ENCODE data around the gene IL17REL. TPM values are rescaled to one million over a fixed set of nuclear protein-coding genes. Genes with fewer than 3 reads are reported as not detected.

Gene IL17REL
- polyA plus RNA-seq, 3 donors, result not detected

DNA sequence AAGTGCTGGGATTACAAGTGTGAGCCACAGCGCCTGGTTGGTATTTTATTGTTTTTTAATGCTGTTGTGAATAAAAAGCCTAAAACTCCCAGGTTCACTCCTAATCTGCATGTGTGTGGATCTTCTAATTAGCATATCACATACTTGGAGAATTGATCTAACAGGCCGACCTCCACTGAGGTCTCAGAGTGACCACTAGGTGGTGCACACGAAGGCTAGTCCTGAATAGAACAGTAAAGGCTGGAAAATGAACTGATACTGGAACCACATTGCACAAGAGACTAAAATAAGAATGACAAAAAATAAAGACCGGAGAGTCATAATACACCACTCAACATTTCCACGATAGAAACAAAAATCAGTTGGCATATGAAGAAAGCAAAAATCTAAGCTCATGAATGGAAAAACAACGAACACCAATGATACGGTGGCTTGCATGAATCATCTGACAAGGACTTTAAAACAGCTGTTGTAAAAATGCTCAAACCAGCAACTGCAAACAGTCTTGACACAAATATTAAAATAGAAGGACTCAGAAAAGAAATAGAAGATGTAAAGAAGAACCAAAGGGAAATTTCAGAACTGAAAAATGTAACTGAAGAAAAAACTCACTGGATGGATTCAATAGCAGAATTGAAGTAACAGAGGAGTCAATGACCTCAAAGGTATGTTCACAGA, 32.8 kb downstream of the IL17REL start:
- H3K9me3 Mint-ChIP-seq, result peaks cover 11 to 37% (median 35%) of the 10 kb centered on the region in 7 donors
- H3K36me3 Mint-ChIP-seq, result peaks cover 4 to 6% of the 10 kb centered on the region in 2 donors
- H3K4me3 Mint-ChIP-seq, result peak overlapping the region in 1 of 2 donors; percentile 3
- Histone ChIP-seq H2AFZ (ENCODE audit: insufficient read depth, low read depth, low read length, poor library complexity, severe bottlenecking) (no peak overlapping the region), H3K36me3 (replicated peaks in 1 of 2; ENCODE audit: control insufficient read depth in 1 of 2, insufficient read depth in 2 of 2, low read length in 2 of 2) (no peaks in the 10 kb centered on the region), H3K4me1 (ENCODE audit: control insufficient read depth in 1 of 2, insufficient read depth in 2 of 2, low read length in 2 of 2) (no peaks in the 10 kb centered on the region), H3K79me2 (ENCODE audit: insufficient read depth, low read length) (no peaks in the 10 kb centered on the region), H3K9ac (ENCODE audit: insufficient read depth, low read length, poor library complexity, severe bottlenecking) (no peak overlapping the region), H3K9me3 (replicated peaks in 1 of 2; ENCODE audit: control insufficient read depth in 1 of 2, insufficient read depth in 1 of 2, low read length in 2 of 2) (peaks cover 5% of the 10 kb centered on the region in 2 donors), H4K20me1 (ENCODE audit: insufficient read depth, low read length) (no peaks in the 10 kb centered on the region), H3K4me3 (replicated peaks in 1 of 3; ENCODE audit: low read depth in 2 of 3, low read length in 3 of 3) (no peak overlapping the region), H3K27ac (ENCODE audit: low read depth in 1 of 2, low read length in 2 of 2) (no peak overlapping the region), H3K27me3 (ENCODE audit: control insufficient read depth in 2 of 2, insufficient read depth in 2 of 2, low read length in 2 of 2) (peaks cover 8 to 30% of the 10 kb centered on the region in 2 donors), H3K4me2 (replicated peaks; ENCODE audit: extremely low read depth, low read length, poor library complexity, severe bottlenecking) (no peak overlapping the region)
- intact Hi-C loops (cut with micrococcal nuclease), result no loop called here
- H3K27ac Mint-ChIP-seq, result peak overlapping the region in 2 of 7 donors; percentile 3 to 7
- H3K4me1 Mint-ChIP-seq, result peaks cover 9% of the 10 kb centered on the region
- WGBS (ENCODE audit: insufficient coverage), result no CpG with 5 or more reads among the region's 7 CpGs
- TF ChIP-seq, protein P1, sequence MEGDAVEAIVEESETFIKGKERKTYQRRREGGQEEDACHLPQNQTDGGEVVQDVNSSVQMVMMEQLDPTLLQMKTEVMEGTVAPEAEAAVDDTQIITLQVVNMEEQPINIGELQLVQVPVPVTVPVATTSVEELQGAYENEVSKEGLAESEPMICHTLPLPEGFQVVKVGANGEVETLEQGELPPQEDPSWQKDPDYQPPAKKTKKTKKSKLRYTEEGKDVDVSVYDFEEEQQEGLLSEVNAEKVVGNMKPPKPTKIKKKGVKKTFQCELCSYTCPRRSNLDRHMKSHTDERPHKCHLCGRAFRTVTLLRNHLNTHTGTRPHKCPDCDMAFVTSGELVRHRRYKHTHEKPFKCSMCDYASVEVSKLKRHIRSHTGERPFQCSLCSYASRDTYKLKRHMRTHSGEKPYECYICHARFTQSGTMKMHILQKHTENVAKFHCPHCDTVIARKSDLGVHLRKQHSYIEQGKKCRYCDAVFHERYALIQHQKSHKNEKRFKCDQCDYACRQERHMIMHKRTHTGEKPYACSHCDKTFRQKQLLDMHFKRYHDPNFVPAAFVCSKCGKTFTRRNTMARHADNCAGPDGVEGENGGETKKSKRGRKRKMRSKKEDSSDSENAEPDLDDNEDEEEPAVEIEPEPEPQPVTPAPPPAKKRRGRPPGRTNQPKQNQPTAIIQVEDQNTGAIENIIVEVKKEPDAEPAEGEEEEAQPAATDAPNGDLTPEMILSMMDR (IDR thresholded peaks at IDR 0.05), result peak; percentile 75
- DNase-seq, result peak; percentile 59 to 76 (median 72)
- H3K27me3 Mint-ChIP-seq (ENCODE audit: low read depth in 3 of 3), result peaks cover 25 to 32% (median 29%) of the 10 kb centered on the region in 3 donors

DNA sequence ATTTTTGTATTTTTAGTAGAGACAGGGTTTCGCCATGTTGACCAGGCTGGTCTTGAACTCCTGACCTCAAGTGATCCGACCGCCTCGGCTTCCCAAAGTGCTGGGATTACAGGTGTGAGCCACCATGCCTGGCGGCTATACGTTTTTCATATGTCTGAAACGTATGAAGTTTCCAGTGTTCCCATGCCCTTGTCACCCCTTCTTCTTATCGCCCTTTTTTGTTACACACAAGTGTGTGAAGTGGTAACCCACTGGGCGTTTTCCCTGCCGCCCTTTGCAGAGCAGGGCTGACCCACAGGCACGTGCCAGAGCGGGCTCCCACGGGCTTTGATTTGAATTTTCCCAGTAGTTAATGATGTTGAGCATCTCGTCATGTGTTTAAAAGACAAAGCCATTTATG, 35.0 kb downstream of the IL17REL start:
- TF ChIP-seq, protein P1 (IDR thresholded peaks at IDR 0.05), result no peak
- no peak overlapping the region for H3K4me3 ChIP-seq (replicated peaks in 1 of 3; ENCODE audit: low read depth in 2 of 3, low read length in 3 of 3)
- H3K27ac ChIP-seq (ENCODE audit: low read depth in 1 of 2, low read length in 2 of 2), result no peak overlapping the region
- peaks cover 0 to 10% of the 10 kb centered on the region in 2 donors for H3K27me3 ChIP-seq (ENCODE audit: control insufficient read depth in 2 of 2, insufficient read depth in 2 of 2, low read length in 2 of 2)
- Mint-ChIP-seq H3K4me1 (peaks cover 9% of the 10 kb centered on the region), H3K36me3 (peaks cover 0 to 6% of the 10 kb centered on the region in 2 donors), H3K4me3 (no peak overlapping the region), H3K9me3 (peaks cover 11 to 25% (median 23%) of the 10 kb centered on the region in 7 donors), H3K27me3 (ENCODE audit: low read depth in 3 of 3) (peaks cover 8 to 18% (median 15%) of the 10 kb centered on the region in 3 donors), H3K27ac (no peak overlapping the region)
- H2AFZ ChIP-seq (ENCODE audit: insufficient read depth, low read depth, low read length, poor library complexity, severe bottlenecking), result no peak overlapping the region
- peaks cover 4 to 5% of the 10 kb centered on the region in 2 donors for H3K9me3 ChIP-seq (replicated peaks in 1 of 2; ENCODE audit: control insufficient read depth in 1 of 2, insufficient read depth in 1 of 2, low read length in 2 of 2)
- H3K79me2 ChIP-seq (ENCODE audit: insufficient read depth, low read length), result no peaks in the 10 kb centered on the region
- intact Hi-C loops (cut with micrococcal nuclease), result no loop called here
- no peak overlapping the region for H3K4me2 ChIP-seq (replicated peaks; ENCODE audit: extremely low read depth, low read length, poor library complexity, severe bottlenecking)
- 95% methylated on average over 8 of the region's 14 CpGs for WGBS (ENCODE audit: insufficient coverage)
- no peaks in the 10 kb centered on the region for H4K20me1 ChIP-seq (ENCODE audit: insufficient read depth, low read length)
- no peaks in the 10 kb centered on the region for H3K36me3 ChIP-seq (replicated peaks in 1 of 2; ENCODE audit: control insufficient read depth in 1 of 2, insufficient read depth in 2 of 2, low read length in 2 of 2)
- H3K4me1 ChIP-seq (ENCODE audit: control insufficient read depth in 1 of 2, insufficient read depth in 2 of 2, low read length in 2 of 2), result no peaks in the 10 kb centered on the region
- H3K9ac ChIP-seq (ENCODE audit: insufficient read depth, low read length, poor library complexity, severe bottlenecking), result no peak overlapping the region
- no peak for DNase-seq

Data from CD14-positive monocyte (primary cell).